Prostate gland (tissue), 2 donors: ENCODE measurements around the gene CSRNP3.

Source experiments
- CTCF ChIP-seq, 4 experiments: fragments of 200-600 bp in 2 of 4; fragments of 450-650 bp in 2 of 4; sonication (generic) in 2 of 4; IDR thresholded peaks; 1 replicate in 3 of 4; 2 replicates in 1 of 4; pipeline ENCODE4 v1.5.1; 2016 to 2019; ENCODE audit warnings: antibody characterized with exemption in 4 of 4, mild to moderate bottlenecking in 2 of 4, moderate library complexity in 2 of 4
- POLR2AphosphoS5 ChIP-seq: sonication (generic); formaldehyde crosslinking; IDR thresholded peaks from one replicate; pipeline ENCODE4 v1.6.1; 2017; ENCODE audit warnings: antibody characterized with exemption

- no peak for TF ChIP-seq CTCF (IDR thresholded peaks at IDR 0.05)
- TF ChIP-seq POLR2AphosphoS5: peak; percentile 20
Observed at GRCh38 chr2:165621086-165621560, 151.6 kb downstream of the CSRNP3 start.
